Loucy (cell line): Measurements from ENCODE around the gene MRPS15.

Experiments used
- H2AFZ ChIP-seq: fragments of 200-600 bp; sonication (generic); 2 replicates; pipeline ENCODE4 v1.6.0; 2016; ENCODE audit warnings: antibody characterized with exemption, mild to moderate bottlenecking, low read length, moderate library complexity
- H3F3A ChIP-seq: fragments of 200-600 bp; 2 replicates; pipeline ENCODE4 v1.6.0; 2016; ENCODE audit warnings: antibody characterized with exemption, low read depth, mild to moderate bottlenecking
- H3K27me3 ChIP-seq: fragments of 200-600 bp; sonication (generic); 2 replicates; pipeline ENCODE4 v1.6.1; 2014; ENCODE audit warnings: low read length, mild to moderate bottlenecking; ENCODE audit not compliant: insufficient read depth, poor library complexity, severe bottlenecking
- H3K36me3 ChIP-seq: fragments of 200-600 bp; sonication (generic); 2 replicates; pipeline ENCODE4 v1.6.1; 2016; ENCODE audit warnings: low read length; ENCODE audit not compliant: insufficient read depth
- H3K4me1 ChIP-seq: fragments of 200-600 bp; sonication (generic); 2 replicates; pipeline ENCODE4 v1.5.1; 2014; ENCODE audit warnings: low read length, mild to moderate bottlenecking; ENCODE audit not compliant: insufficient read depth, poor library complexity, severe bottlenecking
- H3K4me2 ChIP-seq: fragments of 200-600 bp; sonication (generic); 2 replicates; pipeline ENCODE4 v1.6.0; 2014; ENCODE audit warnings: antibody characterized with exemption, low read length, low read depth, mild to moderate bottlenecking; ENCODE audit not compliant: poor library complexity, severe bottlenecking
- H3K4me3 ChIP-seq: fragments of 200-600 bp; sonication (generic); 2 replicates; pipeline ENCODE4 v1.5.1; 2014; ENCODE audit warnings: low read length, mild to moderate bottlenecking, mixed read lengths; ENCODE audit not compliant: poor library complexity, severe bottlenecking
- H3K79me2 ChIP-seq: fragments of 200-600 bp; sonication (generic); 2 replicates; pipeline ENCODE4 v1.6.1; 2014; ENCODE audit warnings: low read length; ENCODE audit not compliant: insufficient read depth
- H3K9ac ChIP-seq: fragments of 200-600 bp; sonication (generic); 2 replicates; pipeline ENCODE4 v1.6.0; 2014; ENCODE audit warnings: mild to moderate bottlenecking, low read depth, low read length, moderate library complexity; ENCODE audit not compliant: poor library complexity, severe bottlenecking
- H3K9me2 ChIP-seq: fragments of 200-600 bp; sonication (generic); replicated peaks from 2 replicates; pipeline ENCODE4 v1.6.1; 2016; ENCODE audit warnings: low read depth, low read length, mixed read lengths
- H3K9me3 ChIP-seq: fragments of 200-600 bp; sonication (generic); 2 replicates; pipeline ENCODE4 v1.6.1; 2014; ENCODE audit warnings: mild to moderate bottlenecking, antibody characterized with exemption, low read length, low read depth; ENCODE audit not compliant: insufficient read depth
- H4K20me1 ChIP-seq: fragments of 200-600 bp; sonication (generic); 2 replicates; pipeline ENCODE4 v1.6.0; 2014; ENCODE audit warnings: antibody characterized with exemption, low read length, mild to moderate bottlenecking; ENCODE audit not compliant: insufficient read depth, poor library complexity, severe bottlenecking
- CTCF ChIP-seq: fragments of 200-600 bp; sonication (generic); conservative IDR thresholded peaks from 2 replicates; pipeline ENCODE4 v1.5.1; 2014; ENCODE audit warnings: mild to moderate bottlenecking, antibody characterized with exemption, low read length
- EZH2phosphoT487 ChIP-seq: fragments of 200-600 bp; IDR thresholded peaks from 2 replicates; pipeline ENCODE4 v1.6.1; 2018; ENCODE audit warnings: antibody characterized with exemption, mild to moderate bottlenecking, moderate library complexity, borderline replicate concordance

MRPS15 gene

GRCh38 chr1:36510418-36510817 is 46.2 kb upstream of the MRPS15 start:
- Histone ChIP-seq H3K4me3 (no peak overlapping the region), H3K9ac (no peak overlapping the region), H3F3A (no peaks in the 10 kb centered on the region), H3K4me1 (no peaks in the 10 kb centered on the region), H3K79me2 (no peaks in the 10 kb centered on the region), H3K9me3 (no peaks in the 10 kb centered on the region), H4K20me1 (no peaks in the 10 kb centered on the region), H2AFZ (no peak overlapping the region), H3K9me2 (no peaks in the 10 kb centered on the region), H3K4me2 (no peak overlapping the region), H3K36me3 (no peaks in the 10 kb centered on the region), H3K27me3 (no peaks in the 10 kb centered on the region)
- TF ChIP-seq EZH2phosphoT487 (no peak), CTCF (no peak)

GRCh38 chr1:36508257-36508656 is 44.1 kb upstream of the MRPS15 start:
- TF ChIP-seq EZH2phosphoT487 (no peak), CTCF (no peak)
- no peak overlapping the region for H3K9ac ChIP-seq
- H3K4me2 ChIP-seq, result no peak overlapping the region
- no peak overlapping the region for H3K4me3 ChIP-seq
- H3K9me2 ChIP-seq, result no peaks in the 10 kb centered on the region
- no peaks in the 10 kb centered on the region for H4K20me1 ChIP-seq
- no peaks in the 10 kb centered on the region for H3K9me3 ChIP-seq
- H3K79me2 ChIP-seq, result no peaks in the 10 kb centered on the region
- H2AFZ ChIP-seq, result no peak overlapping the region
- H3K27me3 ChIP-seq, result no peaks in the 10 kb centered on the region
- H3F3A ChIP-seq, result no peaks in the 10 kb centered on the region
- H3K36me3 ChIP-seq, result no peaks in the 10 kb centered on the region
- H3K4me1 ChIP-seq, result no peaks in the 10 kb centered on the region

GRCh38 chr1:36506276-36506920 is 42.2 kb upstream of the MRPS15 start:
- H3K9me2 ChIP-seq, result no peaks in the 10 kb centered on the region
- H2AFZ ChIP-seq, result no peak overlapping the region
- TF ChIP-seq CTCF (no peak), EZH2phosphoT487 (no peak)
- no peaks in the 10 kb centered on the region for H3K27me3 ChIP-seq
- H3K9ac ChIP-seq, result no peak overlapping the region
- H3K4me2 ChIP-seq, result no peak overlapping the region
- no peaks in the 10 kb centered on the region for H3F3A ChIP-seq
- H3K36me3 ChIP-seq, result no peaks in the 10 kb centered on the region
- no peaks in the 10 kb centered on the region for H3K9me3 ChIP-seq
- H3K4me1 ChIP-seq, result no peaks in the 10 kb centered on the region
- H4K20me1 ChIP-seq, result no peaks in the 10 kb centered on the region
- no peak overlapping the region for H3K4me3 ChIP-seq
- H3K79me2 ChIP-seq, result no peaks in the 10 kb centered on the region
